ENCODE results near the gene PRPF6. TPM values are rescaled to one million over a fixed set of nuclear protein-coding genes. Genes with fewer than 3 reads are reported as not detected.

Gene PRPF6
- total RNA-seq, 2 experiments from 2014 or later = 45.1 to 73.7 TPM

DNA sequence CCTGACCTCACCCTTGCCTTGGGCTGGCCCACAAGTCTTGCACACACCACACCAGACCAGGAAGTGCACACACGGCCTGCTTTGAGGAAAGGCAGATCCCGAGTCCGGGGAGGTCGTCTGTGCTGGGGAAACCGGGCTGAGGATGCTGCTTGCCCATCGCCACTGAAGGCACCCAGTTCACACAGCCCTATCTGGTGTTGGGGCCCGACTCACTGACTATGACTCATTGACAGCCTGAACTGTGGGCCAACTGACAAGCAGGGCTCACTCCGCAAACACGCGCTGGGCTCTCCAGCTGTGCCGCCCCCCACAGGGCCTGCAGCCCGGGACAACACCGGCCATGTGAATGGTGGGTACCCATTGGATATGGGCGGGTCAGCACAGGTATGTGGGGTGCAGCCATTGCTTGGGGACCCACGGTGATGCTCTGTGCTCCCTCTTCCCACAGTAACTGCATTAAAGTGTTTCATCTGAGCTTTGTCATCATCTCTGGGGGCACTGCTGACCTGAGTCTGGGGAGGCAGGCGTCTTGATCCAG lies 3.1 kb upstream of the PRPF6 start:
- TF ChIP-seq EZH2phosphoT487 (IDR thresholded peaks at IDR 0.05; ENCODE audit: borderline replicate concordance, low read depth, low read length) = no peak
- TF ChIP-seq, protein P1, sequence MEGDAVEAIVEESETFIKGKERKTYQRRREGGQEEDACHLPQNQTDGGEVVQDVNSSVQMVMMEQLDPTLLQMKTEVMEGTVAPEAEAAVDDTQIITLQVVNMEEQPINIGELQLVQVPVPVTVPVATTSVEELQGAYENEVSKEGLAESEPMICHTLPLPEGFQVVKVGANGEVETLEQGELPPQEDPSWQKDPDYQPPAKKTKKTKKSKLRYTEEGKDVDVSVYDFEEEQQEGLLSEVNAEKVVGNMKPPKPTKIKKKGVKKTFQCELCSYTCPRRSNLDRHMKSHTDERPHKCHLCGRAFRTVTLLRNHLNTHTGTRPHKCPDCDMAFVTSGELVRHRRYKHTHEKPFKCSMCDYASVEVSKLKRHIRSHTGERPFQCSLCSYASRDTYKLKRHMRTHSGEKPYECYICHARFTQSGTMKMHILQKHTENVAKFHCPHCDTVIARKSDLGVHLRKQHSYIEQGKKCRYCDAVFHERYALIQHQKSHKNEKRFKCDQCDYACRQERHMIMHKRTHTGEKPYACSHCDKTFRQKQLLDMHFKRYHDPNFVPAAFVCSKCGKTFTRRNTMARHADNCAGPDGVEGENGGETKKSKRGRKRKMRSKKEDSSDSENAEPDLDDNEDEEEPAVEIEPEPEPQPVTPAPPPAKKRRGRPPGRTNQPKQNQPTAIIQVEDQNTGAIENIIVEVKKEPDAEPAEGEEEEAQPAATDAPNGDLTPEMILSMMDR (conservative IDR thresholded peaks at IDR 0.05; ENCODE audit: low read length) = no peak
- H3K4me3 ChIP-seq (ENCODE audit: low read depth, low read length, poor library complexity, severe bottlenecking) = peak overlapping the region; percentile 82
- peak overlapping the region; percentile 96 for H3K4me2 ChIP-seq (ENCODE audit: low read length)
- H3K27ac ChIP-seq (ENCODE audit: low read depth, low read length, poor library complexity, severe bottlenecking) = peak overlapping the region; percentile 89
- ChIA-PET CTCF (ENCODE audit: unreplicated experiment) (no interaction called here), POLR2A (no interaction called here)
- no TSS peak for BruUV-seq (replicated peaks)
- no peaks in the 10 kb centered on the region for H3K9me3 ChIP-seq (ENCODE audit: low read length)
- H2AFZ ChIP-seq (ENCODE audit: low read length) = no peak overlapping the region
- DNase-seq (ENCODE audit: low spot score) = no peak
- peaks cover 9% of the 10 kb centered on the region; the same call in 1 of the 2 replicates for H3K36me3 ChIP-seq (ENCODE audit: insufficient read depth, low read length)
- peaks cover 13% of the 10 kb centered on the region for H3K79me2 ChIP-seq (ENCODE audit: insufficient read depth, low read depth, low read length)
- intact Hi-C loops (cut with micrococcal nuclease; ENCODE audit: unreplicated experiment) = loop anchor here (10.0 kb wide), 1 partner anchor 353 kb away; the partner anchor contains the start of gene GMEB2
- no peaks in the 10 kb centered on the region for H3K9me2 ChIP-seq (ENCODE audit: insufficient read depth, low read length)
- no peaks in the 10 kb centered on the region for H4K20me1 ChIP-seq (ENCODE audit: insufficient read depth, low read length)
- H3K4me1 ChIP-seq (ENCODE audit: insufficient read depth, low read length, poor library complexity, severe bottlenecking) = peaks cover 40% of the 10 kb centered on the region

DNA sequence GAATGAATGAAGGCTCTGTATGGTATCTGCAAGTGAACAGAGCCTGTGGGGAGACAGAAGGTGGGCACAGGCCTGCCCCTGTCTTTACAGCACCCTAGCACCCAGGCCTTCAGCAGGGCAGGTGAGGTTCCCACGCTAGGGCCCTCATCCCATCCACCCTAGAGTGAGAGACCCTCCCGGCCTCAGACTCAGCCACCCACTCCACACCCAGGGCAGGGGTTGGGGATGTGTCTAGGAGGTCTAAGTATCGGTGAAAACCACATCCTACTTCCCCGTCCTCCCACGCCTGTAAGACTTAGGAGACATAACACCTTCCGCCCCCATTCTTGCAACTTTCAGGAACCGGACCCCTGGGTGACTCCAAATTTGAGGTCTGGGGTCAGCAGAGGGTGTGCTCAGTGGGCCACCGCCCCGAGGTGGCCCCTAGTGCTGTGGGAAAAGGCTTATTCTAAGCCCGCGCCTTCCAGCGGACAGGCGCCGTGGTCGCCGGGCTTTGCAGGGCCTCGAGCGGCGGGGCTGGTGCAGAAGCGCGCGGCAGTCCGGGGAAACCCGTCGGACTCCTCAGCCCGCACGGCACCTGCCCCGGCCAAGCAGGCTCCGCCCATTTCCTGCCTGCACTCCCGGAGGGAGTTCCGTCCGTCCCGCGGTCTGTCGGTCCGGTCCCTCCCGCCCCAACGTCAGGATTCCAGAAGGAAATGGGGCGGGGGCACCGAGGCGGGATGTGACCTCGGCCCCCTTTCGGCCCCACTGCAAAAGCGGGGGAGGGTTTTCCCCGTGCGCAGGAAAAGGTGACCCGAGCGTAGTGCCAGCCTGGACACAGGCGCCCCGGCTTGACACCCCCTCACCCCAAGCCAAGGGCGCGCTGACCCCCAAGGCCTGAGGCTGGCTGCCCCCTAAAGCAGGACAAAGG lies 2.4 kb upstream of the PRPF6 start:
- Histone ChIP-seq H3K4me2 (ENCODE audit: low read length) (peak overlapping the region; percentile 96), H4K20me1 (ENCODE audit: insufficient read depth, low read length) (no peaks in the 10 kb centered on the region), H3K9me2 (ENCODE audit: insufficient read depth, low read length) (no peaks in the 10 kb centered on the region), H3K4me1 (ENCODE audit: insufficient read depth, low read length, poor library complexity, severe bottlenecking) (peaks cover 37% of the 10 kb centered on the region), H2AFZ (ENCODE audit: low read length) (peak overlapping the region; percentile 50), H3K9me3 (ENCODE audit: low read length) (no peaks in the 10 kb centered on the region), H3K36me3 (ENCODE audit: insufficient read depth, low read length) (peaks cover 15% of the 10 kb centered on the region), H3K4me3 (ENCODE audit: low read depth, low read length, poor library complexity, severe bottlenecking) (peak overlapping the region; percentile 82), H3K27ac (ENCODE audit: low read depth, low read length, poor library complexity, severe bottlenecking) (peak overlapping the region; percentile 89), H3K79me2 (ENCODE audit: insufficient read depth, low read depth, low read length) (peaks cover 14% of the 10 kb centered on the region)
- peak; percentile 84 for DNase-seq (ENCODE audit: low spot score)
- TF ChIP-seq, protein P1 (conservative IDR thresholded peaks at IDR 0.05; ENCODE audit: low read length) = no peak
- TF ChIP-seq EZH2phosphoT487 (IDR thresholded peaks at IDR 0.05; ENCODE audit: borderline replicate concordance, low read depth, low read length) = no peak
- intact Hi-C loops (cut with micrococcal nuclease; ENCODE audit: unreplicated experiment) = loop anchor here (10.0 kb wide), 1 partner anchor 354 kb away; the partner anchor contains the start of gene GMEB2
- CTCF ChIA-PET (ENCODE audit: unreplicated experiment) = no interaction called here
- POLR2A ChIA-PET = no interaction called here
- no TSS peak for BruUV-seq (replicated peaks)
